Measurements from ENCODE around the gene LAPTM5. TPM values are rescaled to one million over a fixed set of nuclear protein-coding genes. Genes with fewer than 3 reads are reported as not detected.

The LAPTM5 gene
- total RNA-seq, 1 experiment from 2014 or later, result 1.9 TPM

DNA sequence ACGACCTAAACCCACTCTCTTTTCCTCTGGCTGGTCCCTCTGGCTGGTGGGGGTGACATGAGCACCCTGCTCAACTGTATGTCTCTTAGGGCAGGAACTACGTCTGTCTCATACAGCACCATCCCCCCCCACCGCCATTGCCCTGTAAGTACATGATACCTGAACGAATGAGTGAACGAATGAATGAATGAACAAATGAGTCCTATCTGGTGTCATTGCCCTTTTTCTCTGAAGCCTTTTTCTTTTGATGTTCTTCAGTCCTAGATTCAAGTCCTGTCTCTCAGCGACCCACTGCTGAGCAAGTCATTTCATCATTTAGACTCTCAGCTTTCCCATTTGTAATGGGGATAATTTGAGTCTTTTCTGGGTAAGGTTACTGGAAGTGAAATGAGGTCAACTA lies 45.0 kb downstream of the LAPTM5 start:
- CTCF ChIA-PET, result no interaction called here
- Histone ChIP-seq H3K27ac (ENCODE audit: low read length) (no peak overlapping the region), H3K4me1 (ENCODE audit: control insufficient read depth, insufficient read depth, low read length) (peaks cover 3% of the 10 kb centered on the region; the same call in 1 of the 2 replicates), H3K4me3 (ENCODE audit: low read depth in 2 of 2, low read length in 2 of 2) (no peak overlapping the region), H3K36me3 (ENCODE audit: control insufficient read depth, insufficient read depth, low read length) (no peaks in the 10 kb centered on the region), H3K9me3 (ENCODE audit: control insufficient read depth, insufficient read depth, low read depth, low read length) (no peaks in the 10 kb centered on the region), H3K27me3 (ENCODE audit: control insufficient read depth, insufficient read depth, low read length) (no peaks in the 10 kb centered on the region)
- in situ Hi-C loops (cut with HindIII; ENCODE audit: low pct_unique_long_range_greater_than_20kb, low sequenced_read_pairs), result no loop called here
- ATAC-seq, result no peak
- BruUV-seq (replicated peaks), result no TSS peak
- intact Hi-C loops (cut with micrococcal nuclease; ENCODE audit: unreplicated experiment), result no loop called here
- POLR2A ChIA-PET, result no interaction called here
- TF ChIP-seq, protein P1, sequence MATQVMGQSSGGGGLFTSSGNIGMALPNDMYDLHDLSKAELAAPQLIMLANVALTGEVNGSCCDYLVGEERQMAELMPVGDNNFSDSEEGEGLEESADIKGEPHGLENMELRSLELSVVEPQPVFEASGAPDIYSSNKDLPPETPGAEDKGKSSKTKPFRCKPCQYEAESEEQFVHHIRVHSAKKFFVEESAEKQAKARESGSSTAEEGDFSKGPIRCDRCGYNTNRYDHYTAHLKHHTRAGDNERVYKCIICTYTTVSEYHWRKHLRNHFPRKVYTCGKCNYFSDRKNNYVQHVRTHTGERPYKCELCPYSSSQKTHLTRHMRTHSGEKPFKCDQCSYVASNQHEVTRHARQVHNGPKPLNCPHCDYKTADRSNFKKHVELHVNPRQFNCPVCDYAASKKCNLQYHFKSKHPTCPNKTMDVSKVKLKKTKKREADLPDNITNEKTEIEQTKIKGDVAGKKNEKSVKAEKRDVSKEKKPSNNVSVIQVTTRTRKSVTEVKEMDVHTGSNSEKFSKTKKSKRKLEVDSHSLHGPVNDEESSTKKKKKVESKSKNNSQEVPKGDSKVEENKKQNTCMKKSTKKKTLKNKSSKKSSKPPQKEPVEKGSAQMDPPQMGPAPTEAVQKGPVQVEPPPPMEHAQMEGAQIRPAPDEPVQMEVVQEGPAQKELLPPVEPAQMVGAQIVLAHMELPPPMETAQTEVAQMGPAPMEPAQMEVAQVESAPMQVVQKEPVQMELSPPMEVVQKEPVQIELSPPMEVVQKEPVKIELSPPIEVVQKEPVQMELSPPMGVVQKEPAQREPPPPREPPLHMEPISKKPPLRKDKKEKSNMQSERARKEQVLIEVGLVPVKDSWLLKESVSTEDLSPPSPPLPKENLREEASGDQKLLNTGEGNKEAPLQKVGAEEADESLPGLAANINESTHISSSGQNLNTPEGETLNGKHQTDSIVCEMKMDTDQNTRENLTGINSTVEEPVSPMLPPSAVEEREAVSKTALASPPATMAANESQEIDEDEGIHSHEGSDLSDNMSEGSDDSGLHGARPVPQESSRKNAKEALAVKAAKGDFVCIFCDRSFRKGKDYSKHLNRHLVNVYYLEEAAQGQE (IDR thresholded peaks at IDR 0.05; ENCODE audit: insufficient read depth in 1 of 2, low read depth in 2 of 2, low read length in 1 of 2), result no peak
- TF ChIP-seq, protein P2, sequence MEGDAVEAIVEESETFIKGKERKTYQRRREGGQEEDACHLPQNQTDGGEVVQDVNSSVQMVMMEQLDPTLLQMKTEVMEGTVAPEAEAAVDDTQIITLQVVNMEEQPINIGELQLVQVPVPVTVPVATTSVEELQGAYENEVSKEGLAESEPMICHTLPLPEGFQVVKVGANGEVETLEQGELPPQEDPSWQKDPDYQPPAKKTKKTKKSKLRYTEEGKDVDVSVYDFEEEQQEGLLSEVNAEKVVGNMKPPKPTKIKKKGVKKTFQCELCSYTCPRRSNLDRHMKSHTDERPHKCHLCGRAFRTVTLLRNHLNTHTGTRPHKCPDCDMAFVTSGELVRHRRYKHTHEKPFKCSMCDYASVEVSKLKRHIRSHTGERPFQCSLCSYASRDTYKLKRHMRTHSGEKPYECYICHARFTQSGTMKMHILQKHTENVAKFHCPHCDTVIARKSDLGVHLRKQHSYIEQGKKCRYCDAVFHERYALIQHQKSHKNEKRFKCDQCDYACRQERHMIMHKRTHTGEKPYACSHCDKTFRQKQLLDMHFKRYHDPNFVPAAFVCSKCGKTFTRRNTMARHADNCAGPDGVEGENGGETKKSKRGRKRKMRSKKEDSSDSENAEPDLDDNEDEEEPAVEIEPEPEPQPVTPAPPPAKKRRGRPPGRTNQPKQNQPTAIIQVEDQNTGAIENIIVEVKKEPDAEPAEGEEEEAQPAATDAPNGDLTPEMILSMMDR (IDR thresholded peaks at IDR 0.05), result no peak
- no peak for TF ChIP-seq POLR2AphosphoS5 (IDR thresholded peaks at IDR 0.05; ENCODE audit: low read depth, low read length)
- no peak for TF ChIP-seq TCF7L2 (IDR thresholded peaks at IDR 0.05; ENCODE audit: low read depth, low read length)
- no peak for TF ChIP-seq SIN3A (IDR thresholded peaks at IDR 0.05; ENCODE audit: borderline replicate concordance, insufficient read depth, low read depth, low read length)
- DNase-seq (ENCODE audit: low read depth, low spot score), result no peak

DNA sequence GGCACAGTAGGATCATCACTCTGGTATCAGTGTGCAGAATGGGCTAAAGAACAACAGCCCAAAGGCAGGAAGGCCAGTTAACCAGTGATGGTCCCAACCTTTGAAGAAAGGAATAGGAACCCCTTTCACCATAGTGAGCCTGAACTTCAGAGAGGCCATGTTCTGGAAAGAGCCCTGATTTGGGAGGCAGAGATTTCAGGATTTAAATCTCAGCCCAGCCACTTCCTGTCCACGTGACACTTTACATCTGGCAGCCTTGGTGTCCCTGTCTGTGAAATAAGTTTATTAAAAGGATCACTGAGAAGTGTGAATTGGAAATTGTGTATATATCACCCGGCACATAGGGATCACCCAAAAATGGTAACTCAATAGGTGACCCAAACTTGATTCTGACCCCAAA lies 47.2 kb downstream of the LAPTM5 start:
- no peaks in the 10 kb centered on the region; the same call in 1 of the 2 replicates for H3K27me3 ChIP-seq (ENCODE audit: control insufficient read depth, insufficient read depth, low read length)
- no peaks in the 10 kb centered on the region for H3K9me3 ChIP-seq (ENCODE audit: control insufficient read depth, insufficient read depth, low read depth, low read length)
- in situ Hi-C loops (cut with HindIII; ENCODE audit: low pct_unique_long_range_greater_than_20kb, low sequenced_read_pairs), result no loop called here
- ChIA-PET POLR2A (no interaction called here), CTCF (no interaction called here)
- no TSS peak for BruUV-seq (replicated peaks)
- H3K27ac ChIP-seq (ENCODE audit: low read length), result no peak overlapping the region
- H3K4me1 ChIP-seq (ENCODE audit: control insufficient read depth, insufficient read depth, low read length), result no peaks in the 10 kb centered on the region
- DNase-seq (ENCODE audit: low read depth, low spot score) (no peak), ATAC-seq (no peak)
- no peaks in the 10 kb centered on the region for H3K36me3 ChIP-seq (ENCODE audit: control insufficient read depth, insufficient read depth, low read length)
- intact Hi-C loops (cut with micrococcal nuclease; ENCODE audit: unreplicated experiment), result no loop called here
- TF ChIP-seq, protein P1 (IDR thresholded peaks at IDR 0.05; ENCODE audit: insufficient read depth in 1 of 2, low read depth in 2 of 2, low read length in 1 of 2), result no peak
- TF ChIP-seq, protein P2 (IDR thresholded peaks at IDR 0.05), result no peak
- TF ChIP-seq SIN3A (IDR thresholded peaks at IDR 0.05; ENCODE audit: borderline replicate concordance, insufficient read depth, low read depth, low read length) (no peak), TCF7L2 (IDR thresholded peaks at IDR 0.05; ENCODE audit: low read depth, low read length) (no peak), POLR2AphosphoS5 (IDR thresholded peaks at IDR 0.05; ENCODE audit: low read depth, low read length) (no peak)
- H3K4me3 ChIP-seq (ENCODE audit: low read depth in 2 of 2, low read length in 2 of 2), result no peak overlapping the region
